ENCODE data around the gene TOM1L2.
A peak's percentile ranks its signal among the peaks of the same experiment; 100 is the strongest.

The TOM1L2 gene

GRCh38 chr17:17836250-17836817 is 135.9 kb downstream of the TOM1L2 start:
- Mint-ChIP-seq H3K27me3 (no peaks in the 10 kb centered on the region), H3K4me3 (peak overlapping the region; percentile 93), H3K9me3 (no peaks in the 10 kb centered on the region), H3K36me3 (ENCODE audit: low read depth) (peaks cover 50% of the 10 kb centered on the region), H3K4me1 (ENCODE audit: low read depth) (peaks cover 78% of the 10 kb centered on the region), H3K27ac (peak overlapping the region; percentile 97)
- intact Hi-C loops (cut with micrococcal nuclease), result no loop called here

GRCh38 chr17:17835415-17836249 is 136.6 kb downstream of the TOM1L2 start:
- Mint-ChIP-seq H3K27me3 (no peaks in the 10 kb centered on the region), H3K27ac (peak overlapping the region; percentile 97), H3K36me3 (ENCODE audit: low read depth) (peaks cover 57% of the 10 kb centered on the region), H3K4me3 (peak overlapping the region; percentile 93), H3K9me3 (no peaks in the 10 kb centered on the region), H3K4me1 (ENCODE audit: low read depth) (peaks cover 78% of the 10 kb centered on the region)
- intact Hi-C loops (cut with micrococcal nuclease), result no loop called here

GRCh38 chr17:17834974-17835373 is 137.2 kb downstream of the TOM1L2 start:
- no peaks in the 10 kb centered on the region for H3K27me3 Mint-ChIP-seq
- peaks cover 64% of the 10 kb centered on the region for H3K36me3 Mint-ChIP-seq (ENCODE audit: low read depth)
- intact Hi-C loops (cut with micrococcal nuclease), result no loop called here
- H3K9me3 Mint-ChIP-seq, result no peaks in the 10 kb centered on the region
- H3K4me1 Mint-ChIP-seq (ENCODE audit: low read depth), result peaks cover 84% of the 10 kb centered on the region
- peak overlapping the region; percentile 93 for H3K4me3 Mint-ChIP-seq
- H3K27ac Mint-ChIP-seq, result peak overlapping the region; percentile 97

GRCh38 chr17:17833658-17834357 is 138.4 kb downstream of the TOM1L2 start:
- H3K27ac Mint-ChIP-seq, result peak overlapping the region; percentile 97
- peaks cover 75% of the 10 kb centered on the region for H3K36me3 Mint-ChIP-seq (ENCODE audit: low read depth)
- peaks cover 86% of the 10 kb centered on the region for H3K4me1 Mint-ChIP-seq (ENCODE audit: low read depth)
- peak overlapping the region; percentile 93 for H3K4me3 Mint-ChIP-seq
- no peaks in the 10 kb centered on the region for H3K27me3 Mint-ChIP-seq
- intact Hi-C loops (cut with micrococcal nuclease), result no loop called here
- H3K9me3 Mint-ChIP-seq, result no peaks in the 10 kb centered on the region

- H3K4me1 Mint-ChIP-seq (ENCODE audit: low read depth), result peaks cover 84% of the 10 kb centered on the region
- H3K9me3 Mint-ChIP-seq, result no peaks in the 10 kb centered on the region
- no peak overlapping the region for H3K4me3 Mint-ChIP-seq
- peaks cover 91% of the 10 kb centered on the region for H3K36me3 Mint-ChIP-seq (ENCODE audit: low read depth)
- intact Hi-C loops (cut with micrococcal nuclease), result no loop called here
- peak overlapping the region; percentile 40 for H3K27ac Mint-ChIP-seq
- H3K27me3 Mint-ChIP-seq, result no peaks in the 10 kb centered on the region
These were observed 140.2 kb downstream of the TOM1L2 start for GRCh38 chr17:17832032-17832363.

GRCh38 chr17:17831208-17832031 is 140.8 kb downstream of the TOM1L2 start:
- peaks cover 91% of the 10 kb centered on the region for H3K36me3 Mint-ChIP-seq (ENCODE audit: low read depth)
- no peak overlapping the region for H3K4me3 Mint-ChIP-seq
- no peaks in the 10 kb centered on the region for H3K27me3 Mint-ChIP-seq
- no peak overlapping the region for H3K27ac Mint-ChIP-seq
- H3K4me1 Mint-ChIP-seq (ENCODE audit: low read depth), result peaks cover 88% of the 10 kb centered on the region
- intact Hi-C loops (cut with micrococcal nuclease), result no loop called here
- no peaks in the 10 kb centered on the region for H3K9me3 Mint-ChIP-seq

GRCh38 chr17:17830740-17831207 is 141.4 kb downstream of the TOM1L2 start:
- peaks cover 90% of the 10 kb centered on the region for H3K4me1 Mint-ChIP-seq (ENCODE audit: low read depth)
- intact Hi-C loops (cut with micrococcal nuclease), result no loop called here
- H3K27me3 Mint-ChIP-seq, result no peaks in the 10 kb centered on the region
- H3K9me3 Mint-ChIP-seq, result no peaks in the 10 kb centered on the region
- H3K27ac Mint-ChIP-seq, result no peak overlapping the region
- no peak overlapping the region for H3K4me3 Mint-ChIP-seq
- H3K36me3 Mint-ChIP-seq (ENCODE audit: low read depth), result peaks cover 93% of the 10 kb centered on the region

GRCh38 chr17:17830269-17830567 is 142.0 kb downstream of the TOM1L2 start:
- no peak overlapping the region for H3K27ac Mint-ChIP-seq
- no peaks in the 10 kb centered on the region for H3K9me3 Mint-ChIP-seq
- peaks cover 88% of the 10 kb centered on the region for H3K4me1 Mint-ChIP-seq (ENCODE audit: low read depth)
- peaks cover 89% of the 10 kb centered on the region for H3K36me3 Mint-ChIP-seq (ENCODE audit: low read depth)
- H3K4me3 Mint-ChIP-seq, result no peak overlapping the region
- no peaks in the 10 kb centered on the region for H3K27me3 Mint-ChIP-seq
- intact Hi-C loops (cut with micrococcal nuclease), result no loop called here

GRCh38 chr17:17827826-17828621 is 144.2 kb downstream of the TOM1L2 start:
- intact Hi-C loops (cut with micrococcal nuclease), result loop anchor here (10.0 kb wide), 2 partner anchors 143 to 207 kb away; partner anchors contain the start of genes ATPAF2, GID4 and RAI1
- Mint-ChIP-seq H3K4me1 (ENCODE audit: low read depth) (peaks cover 86% of the 10 kb centered on the region), H3K36me3 (ENCODE audit: low read depth) (peaks cover 70% of the 10 kb centered on the region), H3K9me3 (no peaks in the 10 kb centered on the region), H3K4me3 (no peak overlapping the region), H3K27ac (peak overlapping the region; percentile 74), H3K27me3 (no peaks in the 10 kb centered on the region)

GRCh38 chr17:17826942-17827785 is 145.0 kb downstream of the TOM1L2 start:
- Mint-ChIP-seq H3K36me3 (ENCODE audit: low read depth) (peaks cover 72% of the 10 kb centered on the region), H3K27me3 (no peaks in the 10 kb centered on the region), H3K4me3 (peak overlapping the region; percentile 13), H3K9me3 (no peaks in the 10 kb centered on the region), H3K4me1 (ENCODE audit: low read depth) (peaks cover 88% of the 10 kb centered on the region), H3K27ac (peak overlapping the region; percentile 74)
- intact Hi-C loops (cut with micrococcal nuclease), result loop anchor here (10.0 kb wide), 2 partner anchors 142 to 208 kb away; partner anchors contain the start of genes ATPAF2, GID4 and RAI1

GRCh38 chr17:17826342-17826713 is 145.9 kb downstream of the TOM1L2 start:
- Mint-ChIP-seq H3K4me3 (peak overlapping the region; percentile 4), H3K4me1 (ENCODE audit: low read depth) (peaks cover 88% of the 10 kb centered on the region), H3K27me3 (no peaks in the 10 kb centered on the region), H3K36me3 (ENCODE audit: low read depth) (peaks cover 68% of the 10 kb centered on the region), H3K27ac (peak overlapping the region; percentile 74), H3K9me3 (no peaks in the 10 kb centered on the region)
- intact Hi-C loops (cut with micrococcal nuclease), result loop anchor here (10.0 kb wide), 2 partner anchors 142 to 208 kb away; partner anchors contain the start of genes ATPAF2, GID4 and RAI1
